ENCODE data around the gene BRCA1.

The BRCA1 gene

DNA sequence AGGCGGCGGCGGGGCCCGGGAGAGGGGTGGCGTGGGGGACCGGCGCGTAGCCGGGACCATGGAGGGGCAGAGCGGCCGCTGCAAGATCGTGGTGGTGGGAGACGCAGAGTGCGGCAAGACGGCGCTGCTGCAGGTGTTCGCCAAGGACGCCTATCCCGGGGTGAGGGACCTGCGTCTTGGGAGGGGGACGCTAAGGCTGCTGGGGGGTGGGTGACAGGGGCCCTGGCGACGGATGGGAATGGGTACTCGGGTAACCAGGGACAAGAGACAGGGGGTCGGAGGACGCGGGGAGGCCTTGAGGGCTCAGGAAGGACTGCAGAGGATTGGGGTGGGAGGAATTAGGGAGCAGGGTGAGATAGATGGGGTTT, 99.9 kb downstream of the BRCA1 start:
- DNase-seq (ENCODE audit: low read depth): no peak

DNA sequence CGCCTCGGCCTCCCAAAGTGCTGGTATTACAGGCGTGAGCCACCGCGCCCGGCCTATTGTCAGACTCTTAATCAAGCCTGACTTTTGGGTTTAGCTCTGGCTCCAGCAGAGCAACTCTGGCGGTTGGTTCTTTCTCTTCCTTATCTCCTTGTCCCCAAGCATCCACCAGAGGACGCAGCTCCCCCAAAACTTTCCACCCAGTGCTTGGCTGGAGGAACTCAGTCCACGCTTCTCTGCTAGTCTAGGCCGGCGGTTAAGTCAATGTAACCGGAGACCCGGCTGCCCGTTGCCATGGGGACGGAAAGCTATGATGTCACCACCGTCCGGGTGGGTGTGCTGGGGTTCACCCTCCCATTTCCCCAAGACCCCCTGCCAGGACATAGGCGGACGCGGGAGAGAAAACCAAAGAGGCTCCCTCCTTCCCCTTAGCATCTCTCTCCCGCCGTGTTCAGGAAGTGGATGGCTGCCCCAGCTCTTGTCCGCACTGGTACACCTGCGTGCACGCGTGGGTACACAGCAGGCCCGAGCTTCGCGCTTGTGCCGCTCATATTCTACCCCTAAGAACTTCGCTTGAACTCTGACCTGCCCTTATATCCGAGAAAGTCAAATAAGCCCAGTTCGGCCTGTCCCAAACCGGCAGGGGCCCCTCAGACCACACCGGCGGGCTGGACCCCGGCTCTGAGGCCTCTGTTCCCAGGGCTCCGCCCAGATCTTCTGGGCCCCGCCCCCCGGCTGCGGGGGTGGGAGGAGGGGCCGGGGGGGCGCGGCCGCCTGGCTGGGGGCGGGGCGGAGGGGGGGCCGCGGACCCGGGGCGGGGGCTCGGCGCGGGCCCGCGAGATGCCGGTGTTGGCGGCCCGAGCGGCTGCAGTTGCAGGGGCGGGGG, 100.5 kb downstream of the BRCA1 start, which contains the start of gene RND2:
Gene RND2, plus strand, starts transcription at position 825 of the 883 bp plus-strand sequence. CDS start 117 bp downstream, outside the sequence.
- peak; percentile 94 for DNase-seq (ENCODE audit: low read depth)

DNA sequence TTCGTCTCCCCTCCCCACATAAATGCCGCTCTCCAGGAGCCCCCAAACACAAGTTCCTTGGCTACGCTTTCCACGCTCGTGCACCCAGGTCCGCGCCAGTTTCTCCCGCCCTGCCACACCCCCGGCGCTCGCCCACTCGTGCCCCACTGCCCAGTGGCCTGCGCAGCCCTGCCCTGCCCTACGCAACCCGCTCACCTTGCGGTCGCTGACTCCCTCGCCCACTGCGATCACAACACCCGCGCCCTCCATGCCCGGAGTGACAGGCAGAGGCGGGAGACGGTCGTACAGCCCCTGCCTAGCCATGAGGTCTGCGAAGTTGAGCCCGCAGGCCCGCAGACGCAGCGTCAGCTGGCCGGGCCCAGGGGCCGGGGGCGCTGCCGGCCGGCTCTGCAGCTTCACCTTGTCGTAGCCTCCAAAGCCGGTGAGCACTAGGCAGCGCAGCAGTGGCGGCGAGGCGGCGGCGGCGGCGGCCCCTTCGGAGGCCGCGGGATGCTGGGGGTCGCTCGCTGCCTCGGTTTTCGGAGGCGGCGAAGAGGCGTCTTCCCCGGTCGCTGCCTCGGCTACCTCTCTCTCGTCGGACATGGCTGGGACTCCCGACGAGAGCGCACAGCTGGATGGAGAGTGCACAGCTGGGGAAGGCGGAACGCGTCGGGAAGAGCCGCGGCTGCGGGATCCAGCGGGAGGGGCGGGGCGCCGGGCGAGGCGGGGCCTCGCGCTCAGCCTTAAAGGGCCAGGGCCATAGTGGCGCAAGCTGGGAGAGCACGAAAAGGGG, 103.2 kb downstream of the BRCA1 start, which contains the start of gene VAT1:
Gene VAT1, minus strand, starts transcription at position 645 of the 772 bp plus-strand sequence. Its CDS starts 63 bp downstream, at position 582.
- no peak for DNase-seq (ENCODE audit: low read depth)

DNA sequence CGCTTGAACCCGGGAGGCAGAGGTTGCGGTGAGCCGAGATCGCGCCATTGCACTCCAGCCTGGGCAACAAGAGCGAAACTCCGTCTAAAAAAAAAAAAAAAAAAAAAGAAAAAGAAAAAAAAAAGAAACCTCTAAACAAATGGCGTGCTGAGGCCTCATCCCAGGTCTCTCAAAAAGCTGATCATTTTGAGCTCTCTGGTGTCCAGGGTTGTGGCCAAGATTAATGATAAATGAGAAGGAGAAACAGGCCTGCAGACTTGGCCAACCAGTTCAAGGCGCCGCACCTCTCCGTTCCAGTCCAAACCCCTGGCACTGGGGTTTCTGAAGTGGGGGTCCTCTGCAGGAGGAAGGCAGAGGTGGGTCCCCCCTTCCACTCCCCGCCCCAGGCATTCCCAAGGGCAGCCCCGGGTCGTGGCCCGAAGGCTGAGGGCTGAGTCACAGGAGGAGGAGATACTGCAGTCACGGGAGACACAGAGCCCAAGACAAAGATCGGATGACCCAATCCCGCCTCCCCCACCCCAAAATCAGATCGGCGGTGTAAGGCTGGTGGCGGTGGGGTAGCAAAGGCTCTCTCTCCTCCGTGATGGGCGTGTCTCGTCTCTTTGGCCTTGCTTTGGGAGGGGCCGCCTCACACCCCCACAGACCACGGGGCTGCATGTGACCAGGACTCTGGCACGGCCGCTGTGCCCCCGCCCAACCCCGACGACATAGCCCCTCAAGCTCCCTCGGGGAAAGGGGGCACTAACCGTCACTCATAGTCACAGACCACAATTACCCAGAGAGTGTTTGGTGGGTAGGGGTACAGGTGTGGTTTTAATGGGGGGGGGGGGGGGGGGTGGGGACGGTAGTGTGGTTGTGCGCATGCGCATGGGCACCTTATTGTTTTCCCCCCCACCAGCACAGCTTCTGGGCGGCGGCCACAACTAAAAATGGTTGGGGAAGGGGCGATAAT, 104.1 kb downstream of the BRCA1 start:
- DNase-seq (ENCODE audit: low read depth): peak; percentile 51

DNA sequence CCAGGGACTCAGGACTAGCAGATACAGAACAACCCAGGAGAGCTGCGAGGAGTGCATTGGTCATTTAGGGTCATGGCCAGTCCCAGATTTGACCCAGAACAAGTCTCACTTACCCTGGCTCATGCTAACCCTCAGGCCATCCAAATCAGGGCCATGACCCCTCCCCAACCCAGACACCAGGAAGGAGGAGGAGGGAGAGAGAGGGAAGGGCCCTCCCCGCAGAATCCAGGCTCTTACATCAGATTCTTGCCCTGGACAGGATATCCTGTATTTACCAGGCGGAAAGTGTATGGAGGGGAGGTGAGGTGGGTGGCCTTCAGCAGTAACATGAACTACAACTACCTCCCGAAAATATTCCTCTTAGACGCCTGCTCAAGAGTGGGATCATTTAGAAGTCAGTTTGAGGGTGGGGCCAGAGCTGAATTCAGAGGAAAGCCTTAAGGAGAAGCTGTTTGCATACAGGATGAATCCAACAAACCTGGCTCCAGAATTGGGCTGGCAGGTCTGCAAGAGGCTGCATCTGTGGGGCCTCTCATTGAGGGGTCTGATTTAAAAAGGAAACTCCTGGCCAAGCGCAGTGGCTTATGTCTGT, 105.0 kb downstream of the BRCA1 start:
- DNase-seq (ENCODE audit: low read depth): no peak

DNA sequence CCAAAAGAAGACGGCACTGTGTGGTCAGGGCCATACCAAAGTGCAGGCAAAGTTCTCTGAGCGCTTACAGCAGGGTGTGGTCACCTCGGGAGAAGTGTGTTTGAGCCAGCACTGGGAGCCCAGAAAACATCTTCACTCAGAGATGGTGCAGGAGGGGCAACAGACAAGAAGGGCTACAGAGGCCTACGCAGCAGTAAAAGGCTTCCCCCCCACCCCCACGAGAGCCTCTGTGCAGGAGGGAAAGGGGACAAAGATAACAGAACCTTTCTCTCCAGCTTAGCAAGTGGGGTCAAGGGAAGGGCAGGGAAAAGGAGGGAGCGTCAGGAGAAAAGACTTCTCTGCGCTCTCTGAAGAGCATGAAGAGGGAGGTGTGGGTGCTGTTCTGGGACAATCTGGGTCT, 105.7 kb downstream of the BRCA1 start:
- no peak for DNase-seq (ENCODE audit: low read depth)

DNA sequence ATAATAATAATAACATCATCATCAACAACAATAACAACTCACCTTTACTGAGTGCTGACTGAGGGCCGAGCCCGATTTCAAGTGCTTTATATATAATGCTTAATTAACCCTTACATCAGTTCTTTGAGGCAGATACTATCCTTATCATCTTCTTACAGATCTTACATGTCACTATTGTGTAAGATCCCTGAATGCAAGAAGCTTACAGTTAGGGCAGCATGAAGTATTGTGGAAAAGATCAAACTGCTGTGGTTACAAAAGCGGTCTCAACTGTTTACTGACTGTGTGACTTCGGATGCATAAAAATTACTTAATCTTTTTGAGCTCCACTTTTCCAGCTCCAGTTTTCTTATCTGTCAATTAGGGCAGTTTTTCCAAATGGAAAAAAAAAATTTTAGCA, 106.2 kb downstream of the BRCA1 start:
- no peak for DNase-seq (ENCODE audit: low read depth)

DNA sequence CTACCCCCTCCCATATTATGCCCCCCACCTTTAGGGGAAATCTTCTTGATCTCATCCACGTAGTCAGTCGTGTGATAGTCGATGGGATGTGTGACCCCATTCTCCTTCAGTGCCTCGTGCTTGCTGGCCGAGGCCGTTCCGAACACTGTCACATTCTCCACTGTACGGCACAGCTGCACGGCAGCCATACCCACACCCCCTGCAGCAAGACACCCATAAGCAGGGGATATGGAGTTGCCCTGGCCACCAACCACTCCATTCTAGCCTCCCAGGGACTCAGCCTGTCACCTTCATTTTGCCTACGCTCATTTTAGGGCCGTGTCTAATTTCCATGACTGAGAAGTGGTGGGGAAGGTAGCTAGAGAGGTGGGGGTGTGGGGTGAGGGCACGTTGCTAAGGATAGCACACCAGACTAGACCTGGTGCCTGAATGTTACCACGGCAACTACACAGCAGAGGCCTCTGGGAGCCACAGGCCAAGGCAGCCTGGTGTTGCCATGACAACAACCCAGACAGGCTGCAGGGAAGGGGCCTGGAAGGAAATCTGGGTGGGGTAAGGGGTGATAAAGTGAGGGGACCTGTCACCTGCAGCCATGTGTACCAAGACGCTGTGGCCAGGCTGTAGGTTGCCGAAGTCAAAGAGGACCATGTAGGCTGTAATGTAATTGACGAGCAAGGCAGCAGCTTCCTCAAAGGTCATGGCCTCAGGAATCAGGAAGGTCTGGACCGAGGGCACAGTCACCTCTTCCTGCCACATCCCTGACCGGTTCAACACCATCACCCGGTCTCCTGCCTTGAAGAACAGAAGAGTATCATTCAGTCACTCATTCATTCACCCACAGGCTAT, 106.9 kb downstream of the BRCA1 start:
- no peak for DNase-seq (ENCODE audit: low read depth)

DNA sequence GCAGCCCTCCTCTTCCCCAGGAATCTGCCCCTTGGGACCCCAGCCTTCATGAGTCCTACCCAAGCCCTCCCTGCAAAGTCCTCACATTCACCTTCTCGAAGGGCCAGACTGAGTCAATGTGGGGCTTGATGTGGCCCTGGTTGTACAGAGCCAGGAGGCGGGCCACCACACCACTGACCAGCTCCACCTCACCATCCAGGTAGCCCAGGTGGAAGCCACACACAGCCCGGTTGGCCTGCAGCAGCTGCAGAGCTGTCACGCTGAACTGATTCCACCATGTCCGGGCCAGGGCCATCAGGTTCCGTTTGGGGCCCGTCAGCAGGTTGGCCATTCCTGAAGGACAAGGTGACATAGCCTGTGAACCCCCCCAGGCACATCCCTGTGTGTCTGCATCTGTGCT, 108.9 kb downstream of the BRCA1 start:
- no peak for DNase-seq (ENCODE audit: low read depth)

DNA sequence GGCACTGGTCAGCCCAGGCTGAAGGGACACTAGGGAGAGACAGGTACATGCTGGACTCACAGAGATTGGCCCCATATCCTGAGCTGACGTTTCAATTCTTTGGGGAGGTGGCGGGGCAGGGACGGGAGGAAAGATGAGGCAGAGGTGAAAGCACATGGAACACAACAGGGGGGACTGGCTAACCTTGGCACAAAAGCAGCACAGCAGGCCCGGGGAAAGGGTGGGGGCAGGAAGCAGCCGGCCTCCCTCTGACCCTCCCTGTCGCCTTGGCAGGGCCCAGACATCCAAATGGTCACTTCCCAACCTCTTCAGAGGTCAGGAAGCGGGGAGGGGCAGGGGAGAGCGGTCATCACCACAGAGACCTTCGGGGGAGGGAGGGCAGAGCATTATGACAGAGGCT, 109.6 kb downstream of the BRCA1 start:
- no peak for DNase-seq (ENCODE audit: low read depth)

DNA sequence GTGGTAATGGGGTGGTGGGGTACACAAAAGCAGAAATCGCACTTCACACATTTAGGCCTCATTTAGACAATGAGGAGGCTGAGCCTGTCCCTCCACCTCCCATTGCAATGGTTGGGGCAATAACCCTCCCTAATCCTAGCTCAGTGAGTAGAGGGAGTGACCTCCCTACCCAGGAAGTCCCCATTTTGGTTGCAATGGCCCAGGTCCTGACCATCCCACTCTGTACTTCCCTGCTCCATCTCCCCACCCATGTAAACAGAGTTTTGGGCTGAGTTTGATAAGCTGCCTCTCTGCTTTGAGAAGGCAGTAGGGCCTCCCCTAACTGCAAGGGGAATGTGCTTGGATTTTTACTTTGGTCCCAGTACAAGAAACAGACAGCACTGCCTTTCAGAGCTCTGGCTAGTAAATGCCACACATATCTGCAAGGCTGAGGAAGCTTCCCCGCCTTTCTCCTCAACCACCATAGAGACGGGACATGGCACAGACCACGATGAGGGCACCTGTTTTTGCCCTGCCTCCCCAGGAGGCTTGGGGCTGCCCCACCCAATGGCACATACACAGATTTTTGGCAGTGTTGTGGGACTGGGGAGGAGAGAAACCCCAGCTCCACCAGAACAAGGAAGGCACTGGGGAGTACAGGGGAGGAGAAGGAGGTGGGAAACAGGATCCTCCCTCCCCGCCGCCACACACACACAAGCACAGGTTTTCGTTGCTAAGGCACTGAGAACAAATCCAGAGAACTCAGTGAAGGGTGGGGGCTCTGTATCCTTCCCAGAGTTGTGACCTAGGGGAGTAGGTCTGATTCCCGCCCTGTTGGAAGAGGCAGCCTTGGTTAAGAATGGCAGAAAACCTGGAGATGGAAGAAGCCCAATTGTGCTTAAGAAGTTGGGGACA, 110.3 kb downstream of the BRCA1 start:
- no peak for DNase-seq (ENCODE audit: low read depth)

DNA sequence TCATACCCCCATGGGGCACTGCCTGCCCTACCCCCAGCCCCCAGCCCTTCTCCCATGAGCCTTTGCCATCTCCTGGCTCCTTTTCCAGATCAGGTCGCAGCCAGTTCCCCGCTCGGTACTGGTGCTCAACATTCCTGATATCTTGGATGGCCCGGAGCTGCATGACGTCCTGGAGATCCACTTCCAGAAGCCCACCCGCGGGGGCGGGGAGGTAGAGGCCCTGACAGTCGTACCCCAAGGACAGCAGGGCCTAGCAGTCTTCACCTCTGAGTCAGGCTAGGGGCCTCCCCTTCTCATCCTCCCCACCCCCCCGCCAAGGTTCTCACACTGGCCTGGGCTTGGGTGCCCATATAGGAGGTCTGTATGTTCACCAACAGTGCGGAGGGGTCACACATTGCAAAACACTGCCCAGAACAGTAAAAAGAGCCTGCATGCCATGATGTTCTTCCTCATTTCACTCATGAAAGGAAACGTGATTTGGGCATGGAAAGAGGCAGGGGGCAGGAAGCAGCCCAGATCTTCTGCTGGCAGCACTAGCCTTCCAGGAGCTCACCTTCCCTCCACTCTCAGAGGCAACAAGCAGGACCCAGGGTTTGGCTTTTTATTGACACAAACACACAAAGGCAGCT, 111.0 kb downstream of the BRCA1 start:
- no peak for DNase-seq (ENCODE audit: low read depth)

DNA sequence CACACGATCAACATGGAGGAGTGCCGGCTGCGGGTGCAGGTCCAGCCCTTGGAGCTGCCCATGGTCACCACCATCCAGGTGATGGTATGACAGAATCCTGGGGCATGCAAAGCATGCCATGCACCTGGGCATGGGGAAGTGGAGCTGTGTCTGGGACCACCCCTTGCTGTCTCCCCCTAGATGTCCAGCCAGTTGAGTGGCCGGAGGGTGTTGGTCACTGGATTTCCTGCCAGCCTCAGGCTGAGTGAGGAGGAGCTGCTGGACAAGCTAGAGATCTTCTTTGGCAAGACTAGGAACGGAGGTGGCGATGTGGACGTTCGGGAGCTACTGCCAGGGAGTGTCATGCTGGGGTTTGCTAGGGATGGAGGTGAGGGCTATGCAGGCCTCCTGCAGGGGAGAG, 111.9 kb downstream of the BRCA1 start:
- DNase-seq (ENCODE audit: low read depth): no peak

DNA sequence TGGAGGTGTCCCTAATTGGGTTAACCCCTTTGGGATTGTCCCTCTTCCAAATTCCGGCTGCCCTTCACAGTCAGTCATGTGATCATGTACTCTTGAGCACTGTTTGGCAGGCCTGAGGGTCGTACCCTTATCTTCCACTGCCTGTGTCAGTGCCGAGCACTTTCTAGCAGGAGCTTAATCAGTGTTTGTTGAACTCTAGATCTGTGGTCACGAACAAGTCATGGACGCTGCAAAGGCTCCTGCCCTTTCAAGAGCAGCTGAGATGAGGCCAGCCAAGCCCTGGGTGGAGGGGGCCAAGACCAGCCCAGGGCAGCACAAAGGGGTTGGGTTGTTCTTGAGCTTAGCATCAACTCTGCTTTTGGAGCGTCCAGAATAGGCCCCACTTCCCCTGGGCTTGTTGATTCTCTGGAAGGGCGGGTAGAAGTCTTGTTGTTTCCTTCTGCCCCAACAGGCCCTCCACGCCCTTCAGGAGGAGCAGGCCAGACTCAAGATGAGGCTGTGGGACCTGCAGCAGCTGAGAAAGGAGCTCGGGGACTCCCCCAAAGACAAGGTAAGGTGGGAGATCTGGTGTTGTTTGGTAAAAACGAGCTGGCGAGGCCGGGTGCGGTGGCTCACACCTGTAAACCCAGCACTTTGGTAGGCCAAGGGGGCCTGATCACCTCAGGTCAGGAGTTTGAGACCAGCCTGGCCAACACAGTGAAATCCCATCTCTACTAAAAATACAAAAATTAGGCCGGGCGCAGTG, 113.3 kb downstream of the BRCA1 start:
- DNase-seq (ENCODE audit: low read depth): no peak

DNA sequence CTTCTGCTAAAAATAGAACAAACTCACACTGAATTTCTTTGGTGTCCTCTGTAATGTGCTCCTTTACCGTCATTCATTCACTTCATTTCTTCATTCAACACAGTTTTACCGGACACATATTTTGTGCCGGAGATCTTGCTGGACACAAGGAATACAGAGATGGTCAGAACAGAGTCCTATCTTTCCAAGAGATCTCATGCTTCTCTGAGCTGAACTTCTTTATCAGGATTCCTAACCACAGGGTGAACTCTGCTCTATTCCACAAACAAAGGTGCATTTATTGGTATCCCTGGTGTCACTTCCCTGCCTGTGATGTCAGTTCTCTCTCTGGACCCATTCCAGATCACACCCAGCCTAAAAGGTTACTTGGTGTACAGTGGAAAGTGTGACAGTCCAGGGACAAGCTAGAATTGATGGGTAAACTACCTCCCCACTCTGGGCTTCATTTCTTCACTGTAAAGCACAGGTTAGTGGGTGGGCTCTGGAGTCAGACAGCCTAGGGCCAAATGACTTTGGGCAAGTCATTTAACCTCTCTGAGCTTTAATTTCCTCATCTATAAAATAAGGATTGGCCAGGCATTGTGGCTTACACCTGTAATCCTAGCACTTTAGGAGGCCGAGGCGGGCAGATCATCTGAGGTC, 114.4 kb downstream of the BRCA1 start:
- DNase-seq (ENCODE audit: low read depth): no peak

DNA sequence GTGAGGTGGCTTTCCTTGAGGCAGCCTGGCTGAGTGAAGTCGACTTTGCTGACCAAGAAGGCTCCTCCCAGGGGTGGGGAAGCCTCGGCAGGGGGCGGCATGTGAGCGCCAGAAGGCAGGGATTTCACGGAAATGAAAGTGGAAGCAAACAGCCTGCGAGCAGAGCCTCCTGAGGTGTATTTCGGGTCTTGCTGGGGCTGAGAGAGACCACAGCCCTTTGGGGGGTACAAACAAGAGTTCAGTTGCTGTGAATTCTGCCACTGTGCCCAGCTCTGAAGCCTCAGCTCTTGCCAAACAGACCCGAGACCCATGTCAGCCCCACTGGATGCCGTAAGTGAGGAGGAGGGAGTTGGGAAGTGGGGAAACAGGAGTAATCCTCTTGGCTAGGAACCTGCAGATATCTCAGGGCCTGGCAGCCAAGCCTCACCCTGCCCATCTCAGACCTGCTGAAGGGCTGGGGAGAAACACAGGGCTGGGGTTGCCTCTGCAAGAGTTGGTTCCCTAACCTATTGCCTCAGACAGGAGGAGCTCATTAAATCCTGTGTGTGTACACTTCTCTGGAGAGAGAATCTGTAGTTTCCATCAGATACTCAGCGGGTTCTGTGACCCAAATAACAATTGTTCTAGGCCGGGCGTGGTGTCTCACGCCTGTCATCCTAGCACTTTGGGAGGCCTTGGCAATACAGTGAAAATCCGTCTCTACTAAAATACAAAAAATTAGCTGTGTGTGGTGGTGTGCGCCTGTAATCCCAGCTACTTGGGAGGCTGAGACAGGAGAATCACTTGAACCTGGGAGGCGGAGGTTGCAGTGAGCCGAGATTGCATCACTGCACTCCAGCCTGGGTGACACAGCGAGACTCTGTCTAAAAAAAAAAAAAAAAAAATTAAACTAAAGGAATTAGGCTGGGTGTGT, 118.3 kb downstream of the BRCA1 start, which contains the start of gene IFI35:
Gene IFI35, plus strand, starts transcription at position 146 of the 913 bp plus-strand sequence. Its CDS starts 164 bp downstream, at position 310.
- DNase-seq (ENCODE audit: low read depth): peak; percentile 75

Data from fibroblast of the conjunctiva (primary cell).